Esophagus mucosa (tissue), 1 donor: Measurements from ENCODE around the gene CYYR1. TPM values are rescaled to one million over a fixed set of nuclear protein-coding genes. Genes with fewer than 3 reads are reported as not detected.
A peak's percentile ranks its signal among the peaks of the same experiment; 100 is the strongest.

ENCODE experiments used
- ATAC-seq: fragments of 200-7000 bp; cut with Tn5 transposase; one replicate; pipeline ENCODE4 v1.9.1; 2020
- total RNA-seq: library from RNA; stranded (reverse); gene quantifications from one replicate; pipeline ENCODE4 v1.2.4, GENCODE V29; 2023
- donor health status: DM: yes; HTN: yes; CAD: no.

The CYYR1 gene
- total RNA-seq: 4.6 TPM

DNA sequence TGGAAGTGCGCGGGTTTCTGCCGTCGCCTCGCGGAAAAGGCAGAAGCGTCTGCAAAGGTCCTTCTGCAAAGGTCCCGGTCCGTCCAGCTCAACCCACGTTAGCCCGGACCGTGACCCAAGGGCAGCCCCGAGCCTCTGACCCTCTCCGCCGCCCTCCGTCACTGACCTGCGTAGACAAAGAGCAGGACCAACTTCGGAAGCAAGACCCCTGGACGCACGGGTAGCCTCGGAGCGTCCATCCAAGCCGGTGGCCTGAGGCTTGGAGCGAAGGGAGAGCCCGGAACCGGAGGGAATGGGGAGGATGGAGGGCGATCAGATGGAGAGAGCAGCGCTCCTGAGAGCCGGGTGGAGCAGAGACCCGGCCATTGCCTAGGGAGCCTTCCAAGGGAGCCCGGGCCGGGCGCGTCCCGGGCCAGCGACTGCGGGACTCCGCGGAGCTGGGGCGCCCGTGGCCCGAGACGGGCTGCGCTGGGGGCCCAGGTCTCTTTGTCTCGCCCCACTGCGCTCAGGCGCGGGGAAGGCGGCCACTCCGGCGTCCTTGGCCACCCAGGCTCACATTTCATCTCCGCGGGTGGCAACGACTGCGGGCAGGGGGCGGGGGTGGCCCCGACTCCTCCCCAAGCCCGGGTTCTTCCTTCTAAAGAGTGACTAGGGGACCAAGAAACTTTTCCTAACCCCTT, at the start of gene CYYR1:
TSS of gene CYYR1 (minus strand) at position 585 of the 680 bp plus-strand sequence. CDS start at position 239, 346 bp downstream.
- peak; percentile 58 for ATAC-seq

DNA sequence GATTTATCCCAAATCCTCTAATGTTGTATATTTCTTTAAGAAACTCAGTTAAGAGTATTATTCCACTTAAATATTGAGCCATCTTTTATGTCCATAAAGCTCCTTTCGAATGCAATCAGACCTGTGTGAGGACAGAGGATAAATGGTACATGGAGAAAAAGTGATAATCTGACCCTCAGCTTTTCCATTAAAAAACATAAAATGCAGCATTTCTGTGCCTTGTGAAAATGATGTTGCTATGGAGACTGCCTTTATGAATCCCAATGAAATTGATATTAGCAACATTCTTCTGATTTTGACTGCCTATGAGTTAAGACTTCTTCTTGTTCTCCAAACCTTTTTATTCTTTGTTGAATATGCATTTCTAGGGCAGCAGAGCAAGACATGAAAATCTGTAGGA, 44.1 kb upstream of the CYYR1 start:
- no peak for ATAC-seq

DNA sequence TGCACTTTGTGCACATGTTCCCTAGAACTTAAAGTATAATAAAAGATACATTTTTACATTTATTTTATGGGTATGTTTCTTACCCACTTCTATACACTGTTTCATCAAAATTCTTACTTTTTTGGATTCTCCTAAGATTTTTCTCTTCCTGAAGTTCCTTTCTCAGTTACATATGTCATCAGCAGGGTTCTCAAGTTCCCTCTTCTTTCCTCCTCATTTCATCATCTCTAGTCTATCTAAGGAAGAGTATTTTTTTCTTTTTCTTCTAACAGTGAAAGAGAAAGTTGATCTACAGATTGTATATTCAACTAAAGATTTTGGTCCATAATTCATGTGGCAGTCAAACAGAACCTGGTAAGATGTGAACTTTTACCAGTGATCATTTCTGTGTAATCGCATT, 41.2 kb upstream of the CYYR1 start:
- ATAC-seq: no peak

GRCh38 chr21:26599261-26599660, 26.2 kb upstream of the CYYR1 start:
- no peak for ATAC-seq

GRCh38 chr21:26597981-26598380, 24.9 kb upstream of the CYYR1 start:
- peak; percentile 78 for ATAC-seq

DNA sequence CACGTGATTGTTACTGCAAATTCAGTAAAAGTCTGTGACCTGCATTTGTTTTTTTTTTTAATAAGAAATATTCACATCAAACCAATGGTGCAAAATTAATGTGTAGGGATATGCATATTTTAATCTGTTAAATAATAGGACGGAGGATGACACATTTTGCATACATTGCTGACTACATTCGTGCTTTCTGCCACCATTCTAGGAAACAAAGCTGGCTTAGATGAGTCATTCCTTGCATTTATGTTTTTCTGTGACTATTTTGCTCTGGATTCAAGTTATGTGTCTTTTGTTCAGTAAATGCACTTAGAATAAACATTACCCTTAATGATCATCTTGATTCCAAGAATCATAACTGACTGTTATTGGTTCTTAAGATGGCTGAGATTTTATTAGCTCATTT, 23.9 kb upstream of the CYYR1 start:
- peak; percentile 48 for ATAC-seq

DNA sequence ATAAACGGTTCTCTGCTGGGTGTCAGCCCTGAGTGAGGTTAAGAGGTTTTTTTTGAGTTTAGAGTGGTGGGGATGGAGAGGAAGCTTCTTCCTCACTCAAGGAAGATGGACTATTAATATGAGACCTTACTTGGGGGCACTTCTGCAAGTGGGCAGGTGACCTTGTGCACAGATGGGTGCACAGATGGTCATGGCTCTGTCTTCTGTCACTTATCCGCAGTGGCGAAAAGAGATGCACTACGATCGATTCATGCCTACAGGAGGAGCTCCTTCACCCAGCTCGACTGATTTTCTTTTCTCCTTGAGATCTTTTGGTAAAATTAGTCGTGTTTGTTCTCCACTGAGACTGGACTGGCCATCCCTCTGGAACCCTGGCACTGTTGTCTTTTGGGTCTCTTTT, 22.9 kb upstream of the CYYR1 start:
- ATAC-seq: no peak

DNA sequence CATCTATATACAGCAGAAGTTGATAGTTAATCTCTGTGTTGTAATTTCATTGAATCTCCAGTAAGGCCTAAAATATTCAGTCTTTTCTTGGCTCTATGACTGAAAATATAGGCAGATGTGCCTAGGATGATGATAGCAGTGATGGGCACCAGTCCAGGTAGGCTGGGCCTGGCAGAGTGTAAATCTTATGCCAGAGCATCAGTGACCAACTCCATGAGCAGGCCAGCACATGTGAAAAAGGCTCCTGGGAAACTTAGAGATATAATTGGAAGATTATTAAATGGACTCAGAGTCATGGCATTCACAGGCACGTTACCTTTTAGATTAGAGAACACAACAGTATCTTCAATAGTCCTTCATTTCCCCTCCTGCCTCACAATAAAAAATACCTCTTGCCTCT, 20.7 kb upstream of the CYYR1 start:
- ATAC-seq: no peak

GRCh38 chr21:26591543-26591942, 18.5 kb upstream of the CYYR1 start:
- peak; percentile 74 for ATAC-seq

DNA sequence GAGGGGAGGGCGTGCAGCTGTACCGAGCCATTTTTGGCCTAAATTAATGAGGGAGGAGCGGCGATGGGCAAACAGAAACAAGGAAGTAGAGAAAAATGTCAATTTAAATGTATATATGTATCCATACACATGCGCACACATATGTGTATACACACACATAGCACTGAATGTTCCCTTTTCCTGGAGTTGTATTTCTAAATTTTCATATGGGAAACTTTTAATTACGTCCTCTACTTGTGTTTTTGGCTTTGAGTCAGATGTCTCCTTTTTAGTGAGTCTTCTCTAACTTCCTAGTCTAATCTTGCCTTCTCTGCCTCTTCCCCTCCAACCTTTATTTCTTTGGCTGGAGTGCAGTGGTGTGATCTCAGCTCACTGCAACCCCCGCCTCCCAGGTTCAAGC, 15.4 kb upstream of the CYYR1 start:
- ATAC-seq: no peak

GRCh38 chr21:26587736-26588201, 14.7 kb upstream of the CYYR1 start:
- peak; percentile 63 for ATAC-seq

DNA sequence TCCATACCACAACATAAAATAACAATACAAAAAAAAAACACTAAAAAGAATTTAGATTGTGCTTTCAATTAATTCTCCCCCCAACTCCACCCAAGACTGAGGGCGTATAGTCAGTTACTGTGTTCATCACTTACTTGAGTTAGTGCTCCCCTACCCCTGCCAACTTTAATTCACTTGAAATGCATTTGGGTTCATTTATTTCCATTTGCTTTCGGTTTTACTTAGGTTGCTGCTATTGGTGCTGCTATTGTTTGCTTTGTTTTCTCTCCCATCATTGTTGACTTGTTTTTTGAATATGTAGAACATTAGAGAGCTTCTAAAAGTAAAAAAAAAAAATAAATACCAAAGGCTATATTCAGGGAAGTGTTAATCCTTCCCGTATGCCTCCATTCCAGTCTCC, 10.7 kb upstream of the CYYR1 start:
- no peak for ATAC-seq

DNA sequence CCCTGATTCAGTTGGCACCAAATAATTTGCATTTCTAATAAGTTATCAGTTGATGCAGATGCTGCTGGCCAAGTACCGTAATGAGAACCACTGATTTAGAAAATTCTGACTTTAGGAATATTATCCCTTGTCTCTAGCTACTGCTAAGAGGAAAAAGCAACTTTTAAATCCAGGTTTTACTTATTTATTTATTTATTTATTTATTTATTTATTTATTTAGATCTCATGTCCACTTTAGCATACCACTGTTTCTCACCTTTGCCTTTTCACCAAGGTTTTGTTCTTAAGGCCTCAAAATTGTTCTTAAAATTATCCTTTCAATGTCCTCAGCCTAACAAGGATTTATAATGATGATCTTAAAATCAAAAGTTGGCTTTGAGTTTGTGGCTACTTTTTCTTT, 8.7 kb upstream of the CYYR1 start:
- ATAC-seq: no peak

- no peak for ATAC-seq
Measured at GRCh38 chr21:26572076-26572701, 897 bp downstream of the CYYR1 start.

GRCh38 chr21:26570203-26570602, 2.9 kb downstream of the CYYR1 start:
- no peak for ATAC-seq

DNA sequence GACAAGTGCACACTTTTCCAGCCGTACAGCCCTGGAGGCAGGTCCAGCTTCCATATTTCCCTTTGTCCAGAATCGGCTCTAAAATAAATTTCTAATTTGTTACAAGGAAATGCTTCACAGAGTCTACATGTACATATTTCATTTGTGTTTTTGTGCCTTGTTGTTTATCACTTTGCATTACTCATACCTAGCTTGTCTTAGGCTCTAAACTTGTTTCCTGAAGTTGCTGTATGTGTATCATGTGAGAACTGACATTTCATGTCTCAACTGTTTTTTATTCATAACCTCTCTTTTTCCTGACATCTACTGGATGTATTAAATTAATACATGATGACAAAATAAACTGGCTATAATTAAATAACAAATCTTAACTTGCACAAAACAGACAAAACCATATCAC, 7.5 kb downstream of the CYYR1 start:
- ATAC-seq: no peak

DNA sequence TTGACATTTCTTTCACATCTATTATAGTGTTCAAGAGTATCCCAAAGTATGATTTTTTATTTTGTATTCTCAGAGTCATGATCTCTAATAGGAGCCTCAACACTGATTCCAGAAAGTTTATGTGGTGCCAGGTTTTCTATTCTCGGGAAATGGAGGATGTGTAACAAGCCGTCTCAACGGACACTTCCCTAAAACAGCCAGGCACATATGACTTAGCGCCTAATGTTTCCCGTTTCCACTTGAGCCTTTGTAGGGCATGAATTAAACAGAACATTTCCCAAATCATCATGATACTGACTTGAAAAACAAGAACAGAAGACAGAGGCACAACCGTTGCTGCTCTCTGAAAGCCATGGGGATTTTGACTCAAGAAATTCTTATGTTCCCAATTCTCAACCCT, 8.0 kb downstream of the CYYR1 start:
- ATAC-seq: no peak

GRCh38 chr21:26563856-26564503, 9.1 kb downstream of the CYYR1 start:
- ATAC-seq: no peak

GRCh38 chr21:26560612-26561011, 12.5 kb downstream of the CYYR1 start:
- ATAC-seq: no peak

GRCh38 chr21:26559099-26559498, 14.0 kb downstream of the CYYR1 start:
- ATAC-seq: no peak

- ATAC-seq: no peak
Measured at GRCh38 chr21:26557106-26557505, 16.0 kb downstream of the CYYR1 start.

DNA sequence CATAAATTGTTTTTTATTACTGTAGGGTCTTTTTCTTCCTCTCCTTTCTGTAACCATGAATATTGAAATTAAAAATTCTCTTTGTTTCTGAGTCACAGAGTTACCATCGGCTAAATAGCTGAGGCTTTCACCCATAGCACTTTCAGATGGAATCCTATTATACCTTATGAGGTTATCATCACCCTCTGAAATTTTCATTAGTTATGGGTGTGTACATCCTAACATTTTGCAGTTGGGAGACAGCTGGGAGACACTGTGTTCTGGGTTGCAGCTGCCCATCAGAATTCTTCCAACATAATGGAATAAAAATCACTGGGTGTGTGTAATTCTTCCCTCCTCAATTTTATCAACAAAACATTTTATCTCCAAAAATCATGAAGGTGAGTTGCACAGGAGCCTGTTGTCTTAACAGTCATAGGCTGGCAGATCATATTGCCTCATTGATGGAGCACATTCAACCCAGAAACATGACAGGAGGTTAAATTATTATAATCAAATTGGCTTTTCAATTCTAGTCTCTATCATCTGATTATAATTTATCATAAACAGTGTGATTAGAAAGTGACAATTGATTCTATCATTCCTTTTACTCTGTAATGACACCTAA, 17.4 kb downstream of the CYYR1 start:
- ATAC-seq: no peak

- ATAC-seq: no peak
Measured at GRCh38 chr21:26554365-26554764, 18.7 kb downstream of the CYYR1 start.

DNA sequence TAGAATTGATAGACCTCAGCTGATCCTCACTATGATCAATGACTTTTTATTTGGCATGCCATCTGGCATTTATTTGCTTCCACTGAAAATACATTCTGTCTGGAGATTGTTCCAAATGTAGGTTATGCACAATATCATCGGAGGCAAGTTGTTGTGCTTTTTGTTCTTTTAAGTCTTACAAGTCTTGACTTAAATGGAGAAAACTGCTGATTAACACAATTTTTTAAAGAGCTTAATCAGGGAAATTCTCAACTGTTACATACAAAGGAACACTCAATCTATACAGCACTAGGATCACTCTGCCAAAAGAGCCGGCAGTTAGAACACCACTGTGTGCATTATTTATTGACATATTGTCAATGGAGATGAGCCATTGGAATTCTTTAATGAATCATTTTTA, 19.2 kb downstream of the CYYR1 start:
- ATAC-seq: no peak
